RCC 7860 (cell line): Measurements from ENCODE around the gene NLRP11.
"Not testable (repeated sequence)": the region's sequence is repeated elsewhere in the genome, so short reads cannot be mapped to it uniquely, and the experiment has no call there.

ENCODE experiments used
- DNase-seq: peaks from one replicate; pipeline ENCODE4 v3.0.0-alpha.2; 2015; ENCODE audit warnings: low spot score
- FAIRE-seq: peaks from 2 replicates; lab custom pipeline; 2012; peaks lifted over from hg19 to GRCh38; lab: Jason Lieb, UNC

The NLRP11 gene

DNA sequence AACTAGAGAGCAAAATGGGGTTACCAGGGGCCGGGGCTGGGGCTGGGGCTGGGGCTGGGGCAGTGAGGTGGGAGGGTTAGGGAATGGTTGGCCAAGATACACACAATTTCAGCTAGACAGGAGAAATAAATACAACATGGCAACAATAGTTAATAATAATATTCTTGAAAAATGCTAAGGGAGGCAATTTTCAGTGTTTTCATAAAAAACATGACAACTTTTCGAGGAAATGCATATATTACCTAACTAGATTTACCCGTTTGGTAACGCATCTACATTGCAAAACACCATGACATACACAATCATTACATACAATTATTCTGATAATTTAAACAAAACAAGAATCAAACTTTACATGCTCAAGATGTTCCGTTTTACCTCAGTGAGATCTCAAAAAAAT is 50.7 kb downstream of the NLRP11 start:
- DNase-seq (no peak), FAIRE-seq (no peak)

DNA sequence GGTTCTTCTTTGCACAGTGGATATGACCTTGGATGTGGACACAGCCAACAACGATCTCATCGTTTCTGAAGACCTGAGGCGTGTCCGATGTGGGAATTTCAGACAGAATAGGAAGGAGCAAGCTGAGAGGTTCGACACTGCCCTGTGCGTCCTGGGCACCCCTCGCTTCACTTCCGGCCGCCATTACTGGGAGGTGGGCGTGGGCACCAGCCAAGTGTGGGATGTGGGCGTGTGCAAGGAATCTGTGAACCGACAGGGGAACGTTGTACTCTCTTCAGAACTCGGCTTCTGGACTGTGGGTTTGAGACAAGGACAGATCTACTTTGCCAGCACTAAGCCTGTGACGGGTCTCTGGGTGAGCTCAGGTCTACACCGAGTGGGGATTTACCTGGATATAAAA is 53.5 kb downstream of the NLRP11 start:
- no peak for FAIRE-seq
- no peak for DNase-seq

DNA sequence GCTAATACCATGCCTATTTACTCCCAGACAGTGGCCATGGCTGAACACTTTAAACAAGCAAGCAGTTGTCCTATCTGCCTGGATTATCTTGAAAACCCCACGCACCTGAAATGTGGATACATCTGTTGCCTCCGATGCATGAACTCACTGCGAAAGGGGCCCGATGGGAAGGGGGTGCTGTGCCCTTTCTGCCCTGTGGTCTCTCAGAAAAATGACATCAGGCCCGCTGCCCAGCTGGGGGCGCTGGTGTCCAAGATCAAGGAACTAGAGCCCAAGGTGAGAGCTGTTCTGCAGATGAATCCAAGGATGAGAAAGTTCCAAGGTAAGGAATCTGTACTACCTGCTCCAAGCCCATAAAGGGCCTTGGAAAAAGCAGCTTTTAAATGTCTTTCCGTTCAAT is 54.3 kb downstream of the NLRP11 start:
- DNase-seq (no peak), FAIRE-seq (no peak)

DNA sequence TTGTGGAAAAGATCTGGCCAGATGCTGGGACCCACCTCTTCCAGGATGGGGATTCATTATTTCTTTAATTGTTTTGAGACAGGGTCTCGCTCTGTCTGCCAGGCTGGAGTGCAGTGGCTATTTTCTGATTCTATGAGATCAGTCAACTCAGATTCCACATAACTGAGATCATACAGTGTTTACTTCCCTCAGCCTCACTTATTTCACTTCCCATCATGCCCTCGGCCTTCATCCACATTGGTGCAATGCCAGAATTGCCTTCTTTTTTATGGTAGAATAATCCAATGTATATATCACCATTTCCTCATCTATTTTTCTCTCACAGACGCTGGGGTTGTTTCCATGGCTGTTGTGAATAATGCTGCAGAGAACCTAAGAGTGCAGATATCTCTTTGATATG is 62.2 kb downstream of the NLRP11 start:
- not testable (repeated sequence) for FAIRE-seq, DNase-seq

DNA sequence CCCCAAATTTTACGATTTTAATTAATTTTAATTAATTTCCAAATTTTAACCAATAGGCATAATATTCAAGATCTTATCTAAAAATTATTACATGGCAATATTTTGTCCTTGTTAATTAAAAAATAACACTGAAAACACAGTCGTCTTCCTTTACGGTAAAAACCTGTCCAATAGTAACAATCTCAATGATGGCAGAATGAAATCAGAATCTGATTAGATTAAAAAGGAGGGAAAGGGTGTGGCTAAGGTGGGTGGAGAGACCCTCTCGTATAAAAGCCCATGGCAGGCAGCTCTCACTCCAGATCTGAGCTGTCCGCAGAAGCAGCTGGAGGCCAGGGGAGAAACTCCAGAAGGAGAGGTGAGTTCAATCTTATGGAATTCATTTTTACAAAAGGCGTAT is 63.0 kb downstream of the NLRP11 start, which contains the start of gene RFPL4AL1:
Gene RFPL4AL1, plus strand, starts transcription at position 301 of the 400 bp plus-strand sequence. CDS start 2,687 bp downstream, outside the sequence.
- FAIRE-seq, DNase-seq: not testable (repeated sequence)

DNA sequence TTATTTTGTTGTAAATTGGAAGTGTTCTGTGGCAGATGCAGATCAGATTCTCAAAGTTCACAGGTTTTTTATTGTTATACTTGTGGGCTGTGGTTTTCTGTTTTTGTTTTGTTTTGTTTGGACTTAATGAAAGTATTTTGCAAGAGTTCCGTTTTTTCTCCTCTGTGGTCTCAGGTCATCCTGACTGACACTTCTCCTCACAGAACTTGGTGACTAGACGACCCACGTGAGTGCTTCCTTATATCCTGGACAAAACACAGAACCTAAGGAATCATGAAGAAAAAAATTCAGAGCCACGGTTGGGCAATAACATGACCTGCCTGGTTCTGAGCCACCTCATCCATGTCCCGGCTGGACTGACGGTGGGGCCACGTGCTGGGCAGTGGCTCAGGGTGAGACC is 65.3 kb downstream of the NLRP11 start:
- DNase-seq (no peak), FAIRE-seq (no peak)

DNA sequence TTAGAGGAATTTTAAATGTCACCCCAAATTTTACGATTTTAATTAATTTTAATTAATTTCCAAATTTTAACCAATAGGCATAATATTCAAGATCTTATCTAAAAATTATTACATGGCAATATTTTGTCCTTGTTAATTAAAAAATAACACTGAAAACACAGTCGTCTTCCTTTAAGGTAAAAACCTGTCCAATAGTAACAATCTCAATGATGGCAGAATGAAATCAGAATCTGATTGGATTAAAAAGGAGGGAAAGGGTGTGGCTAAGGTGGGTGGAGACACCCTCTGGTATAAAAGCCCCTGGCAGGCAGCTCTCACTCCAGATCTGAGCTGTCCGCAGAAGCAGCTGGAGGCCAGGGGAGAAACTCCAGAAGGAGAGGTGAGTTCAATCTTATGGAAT is 73.0 kb downstream of the NLRP11 start, which contains the start of gene RFPL4A:
Gene RFPL4A, plus strand, starts transcription at position 301 of the 400 bp plus-strand sequence. CDS start 2,704 bp downstream, outside the sequence.
- FAIRE-seq, DNase-seq: not testable (repeated sequence)

DNA sequence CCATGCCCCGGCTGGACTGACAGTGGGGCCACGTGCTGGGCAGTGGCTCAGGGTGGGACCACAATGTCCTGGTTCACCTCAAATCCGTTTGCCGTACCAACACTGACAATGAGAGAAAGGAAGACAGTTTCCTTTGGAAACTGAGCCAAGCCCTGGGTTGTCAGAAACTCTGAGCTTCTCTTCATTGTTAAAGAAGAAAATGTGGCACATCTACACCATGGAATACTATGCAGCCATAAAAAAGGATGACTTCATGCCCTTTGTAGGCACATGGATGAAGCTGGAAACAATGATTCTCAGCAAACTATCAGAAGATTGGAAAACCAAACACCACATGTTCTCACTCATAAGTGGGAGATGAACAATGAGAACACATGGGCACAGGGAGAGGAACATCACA is 75.0 kb downstream of the NLRP11 start:
- DNase-seq: not testable (repeated sequence)

DNA sequence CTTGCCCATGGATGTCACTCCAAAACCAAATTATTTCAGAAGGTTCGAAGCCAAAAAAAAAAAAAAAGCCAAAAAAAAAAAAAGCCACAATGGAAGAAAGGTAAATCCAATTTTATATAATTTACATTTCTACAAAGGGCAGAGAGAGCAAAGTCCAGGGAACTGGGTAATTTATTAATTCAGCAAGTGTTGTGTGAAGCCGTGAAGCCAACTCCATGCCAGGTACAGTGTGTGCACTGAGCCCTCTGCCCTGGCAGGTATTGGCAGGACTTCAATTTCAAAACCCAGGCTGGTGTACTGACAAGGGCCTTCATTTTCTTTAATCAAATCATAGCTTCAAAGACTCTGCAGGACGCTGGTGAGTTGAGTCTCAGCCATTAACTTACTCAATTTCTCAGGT is 78.4 kb downstream of the NLRP11 start:
- DNase-seq (no peak), FAIRE-seq (no peak)

More for the DNA sequence above, 75.0 kb downstream of the NLRP11 start:
- not testable (repeated sequence) for FAIRE-seq

DNA sequence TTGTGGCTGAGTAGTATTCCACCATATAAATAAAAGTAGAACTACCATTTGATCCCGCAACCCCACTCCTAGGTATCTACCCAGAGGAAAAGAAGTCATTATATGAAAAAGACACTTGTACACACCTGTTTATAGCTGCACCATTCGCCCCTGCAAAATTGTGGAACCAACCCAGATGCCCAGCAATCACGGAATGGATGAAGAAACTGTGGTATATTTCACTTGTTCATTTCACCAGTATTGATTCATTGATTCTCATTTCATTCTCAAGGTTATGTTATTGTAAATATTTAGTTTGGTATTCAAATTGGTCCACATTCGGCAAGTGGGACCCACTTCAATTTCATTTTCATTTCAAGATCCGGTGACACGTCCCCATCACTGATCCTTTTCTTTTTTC is 81.1 kb downstream of the NLRP11 start:
- FAIRE-seq (no peak), DNase-seq (no peak)

DNA sequence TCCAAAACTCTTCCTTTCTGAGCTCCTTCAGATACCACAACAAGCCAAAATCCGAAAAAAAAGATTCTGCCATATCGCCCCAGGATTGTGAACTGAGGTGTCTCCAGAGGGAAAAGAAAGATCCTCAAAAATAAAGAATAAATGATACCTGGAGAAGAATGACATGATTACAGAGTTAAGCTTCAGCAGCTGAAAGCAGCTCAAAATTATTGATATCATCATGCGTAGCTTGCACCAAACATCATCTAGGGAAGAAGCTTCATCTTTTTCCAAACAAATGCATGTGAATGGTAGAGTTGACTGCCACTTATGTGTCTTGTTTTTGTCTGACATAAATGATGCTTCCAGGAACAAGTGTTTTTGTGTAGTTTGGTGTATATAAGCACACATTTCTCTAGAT is 93.5 kb downstream of the NLRP11 start, which contains the start of gene NLRP9:
Gene NLRP9, minus strand, starts transcription at position 101 of the 400 bp plus-strand sequence. Its CDS starts 28 bp downstream, at position 73.
- DNase-seq: no peak

More for the DNA sequence above, 93.5 kb downstream of the NLRP11 start, which contains the start of gene NLRP9:
- no peak for FAIRE-seq
